PC-9 (cell line): ENCODE results near the gene PAGE4. TPM values are rescaled to one million over a fixed set of nuclear protein-coding genes. Genes with fewer than 3 reads are reported as not detected.

Source experiments
- BruUV-seq: library from RNA; stranded (reverse); fragments of 400-500 nt; replicated peaks from 2 replicates; lab custom pipeline; 2021; lab: Mats Ljungman, UMichigan
- CTCF ChIA-PET: fragments of 300-600 bp; sonication (Branson Sonifier 250); formaldehyde crosslinking; loops from one replicate; lab custom pipeline; 2022; ENCODE audit warnings: antibody characterized with exemption; lab: Charles Lee
- POLR2A ChIA-PET: fragments of 300-600 bp; sonication (Branson Sonifier 250); formaldehyde crosslinking; loops from one replicate; lab custom pipeline; 2022; ENCODE audit warnings: antibody characterized with exemption; ENCODE audit not compliant: unreplicated experiment; lab: Charles Lee
- DNase-seq, 2 experiments: peaks; one replicate each; pipeline versions ENCODE4 v3.0.0 to v3.0.0-alpha.2; 2015 to 2022; ENCODE audit warnings: mixed read lengths in 1 of 2
- H2AFZ ChIP-seq: fragments of 200-600 bp; sonication (generic); 2 replicates; pipeline ENCODE4 v1.8.1; 2017; ENCODE audit warnings: antibody characterized with exemption
- H3F3A ChIP-seq: fragments of 200-600 bp; sonication (generic); 2 replicates; pipeline ENCODE4 v1.8.1; 2017; ENCODE audit warnings: antibody characterized with exemption, mild to moderate bottlenecking, low read depth; ENCODE audit not compliant: insufficient read depth
- H3K27ac ChIP-seq: fragments of 200-600 bp; sonication (generic); 2 replicates; pipeline ENCODE4 v1.6.1; 2016; ENCODE audit warnings: mixed run types
- H3K27me3 ChIP-seq: fragments of 200-600 bp; sonication (generic); 2 replicates; pipeline ENCODE4 v1.6.1; 2016; ENCODE audit warnings: low read depth, mixed run types; ENCODE audit not compliant: insufficient read depth
- H3K36me3 ChIP-seq: fragments of 200-600 bp; sonication (generic); 2 replicates; pipeline ENCODE4 v1.6.1; 2016; ENCODE audit warnings: low read depth, mixed run types
- H3K4me1 ChIP-seq: fragments of 200-600 bp; sonication (generic); replicated peaks from 2 replicates; pipeline ENCODE4 v1.6.1; 2016; ENCODE audit warnings: mixed run types; ENCODE audit not compliant: insufficient read depth
- H3K4me2 ChIP-seq: fragments of 200-600 bp; sonication (generic); 2 replicates; pipeline ENCODE4 v1.6.1; 2017; ENCODE audit warnings: mixed run types
- H3K4me3 ChIP-seq: fragments of 200-600 bp; sonication (generic); 2 replicates; pipeline ENCODE4 v1.6.1; 2016; ENCODE audit warnings: mixed run types
- H3K79me2 ChIP-seq: fragments of 200-600 bp; sonication (generic); 2 replicates; pipeline ENCODE4 v1.6.1; 2017; ENCODE audit warnings: low read depth, mixed run types
- H3K9me2 ChIP-seq: fragments of 200-600 bp; sonication (generic); 2 replicates; pipeline ENCODE4 v1.8.1; 2017; ENCODE audit warnings: mild to moderate bottlenecking; ENCODE audit not compliant: insufficient read depth
- H3K9me3 ChIP-seq: fragments of 200-600 bp; sonication (generic); 2 replicates; pipeline ENCODE4 v1.8.1; 2016; ENCODE audit warnings: low read depth; ENCODE audit not compliant: insufficient read depth
- H4K20me1 ChIP-seq: fragments of 200-600 bp; sonication (generic); 2 replicates; pipeline ENCODE4 v1.8.1; 2017; ENCODE audit not compliant: insufficient read depth
- CTCF ChIP-seq: fragments of 200-600 bp; sonication (generic); conservative IDR thresholded peaks from 2 replicates; pipeline ENCODE4 v1.6.1; 2017; ENCODE audit warnings: mixed run types, antibody characterized with exemption, mild to moderate bottlenecking, moderate library complexity
- EZH2 ChIP-seq: fragments of 200-600 bp; sonication (generic); IDR thresholded peaks from 2 replicates; pipeline ENCODE4 v1.8.0; 2017; ENCODE audit warnings: antibody characterized with exemption, low read depth
- intact Hi-C: fragments of 100-400 bp; cut with micrococcal nuclease; formaldehyde crosslinking; loops from one replicate; pipeline ENCODE4 v1.10.0; 2022; ENCODE audit not compliant: unreplicated experiment
- total RNA-seq: library from RNA; stranded (reverse); gene quantifications from 2 replicates; pipeline ENCODE4 v1.2.3, GENCODE V29; 2021

Gene PAGE4
- total RNA-seq, 1 experiment from 2014 or later = not detected

- no peak overlapping the region for H3K4me2 ChIP-seq
- intact Hi-C loops = no loop called here
These were observed 35.4 kb upstream of the PAGE4 start for GRCh38 chrX:49793686-49794085.

GRCh38 chrX:49799828-49800227 lies 29.3 kb upstream of the PAGE4 start:
- TF ChIP-seq CTCF (no peak), EZH2 (no peak)
- H4K20me1 ChIP-seq = no peaks in the 10 kb centered on the region
- H3K4me2 ChIP-seq = no peak overlapping the region
- POLR2A ChIA-PET = no interaction called here
- no peak overlapping the region for H2AFZ ChIP-seq
- H3K27me3 ChIP-seq = no peaks in the 10 kb centered on the region
- CTCF ChIA-PET = no interaction called here
- no peaks in the 10 kb centered on the region for H3K79me2 ChIP-seq
- no peaks in the 10 kb centered on the region for H3K9me2 ChIP-seq
- intact Hi-C loops = no loop called here
- no peaks in the 10 kb centered on the region for H3K9me3 ChIP-seq
- H3F3A ChIP-seq = no peaks in the 10 kb centered on the region
- BruUV-seq = no TSS peak
- no peak overlapping the region for H3K27ac ChIP-seq
- H3K4me3 ChIP-seq = no peak overlapping the region
- H3K4me1 ChIP-seq = no peaks in the 10 kb centered on the region
- no peak for DNase-seq
- H3K36me3 ChIP-seq = no peaks in the 10 kb centered on the region

More at GRCh38 chrX:49793686-49794085, 35.4 kb upstream of the PAGE4 start:
- no peaks in the 10 kb centered on the region for H3K36me3 ChIP-seq
- no peak for DNase-seq
- H3K4me3 ChIP-seq = no peak overlapping the region
- no peaks in the 10 kb centered on the region for H3K27me3 ChIP-seq
- no peak for TF ChIP-seq EZH2
- no peak for TF ChIP-seq CTCF
- no peaks in the 10 kb centered on the region for H3K79me2 ChIP-seq
- no peaks in the 10 kb centered on the region for H4K20me1 ChIP-seq
- no peaks in the 10 kb centered on the region for H3F3A ChIP-seq
- H3K9me3 ChIP-seq = no peaks in the 10 kb centered on the region
- no peak overlapping the region for H2AFZ ChIP-seq
- ChIA-PET POLR2A (no interaction called here), CTCF (no interaction called here)
- no peak overlapping the region for H3K27ac ChIP-seq
- no peaks in the 10 kb centered on the region for H3K9me2 ChIP-seq
- no peaks in the 10 kb centered on the region for H3K4me1 ChIP-seq
- no TSS peak for BruUV-seq

GRCh38 chrX:49809891-49810632 lies 19.0 kb upstream of the PAGE4 start:
- H3K9me2 ChIP-seq = no peaks in the 10 kb centered on the region
- no peaks in the 10 kb centered on the region for H3K27me3 ChIP-seq
- no peak for DNase-seq
- intact Hi-C loops = no loop called here
- no peak overlapping the region for H3K4me3 ChIP-seq
- TF ChIP-seq EZH2 = no peak
- TF ChIP-seq CTCF = no peak
- H3K79me2 ChIP-seq = no peaks in the 10 kb centered on the region
- H3F3A ChIP-seq = no peaks in the 10 kb centered on the region
- no peak overlapping the region for H3K4me2 ChIP-seq
- BruUV-seq = no TSS peak
- no peaks in the 10 kb centered on the region for H3K4me1 ChIP-seq
- no peaks in the 10 kb centered on the region for H3K9me3 ChIP-seq
- H3K27ac ChIP-seq = no peak overlapping the region
- H2AFZ ChIP-seq = no peak overlapping the region
- ChIA-PET POLR2A (no interaction called here), CTCF (no interaction called here)
- H3K36me3 ChIP-seq = no peaks in the 10 kb centered on the region
- H4K20me1 ChIP-seq = no peaks in the 10 kb centered on the region
